Femur (tissue), 1 donor: ENCODE data around the gene MIPOL1.
"Not testable (repeated sequence)": the region's sequence is repeated elsewhere in the genome, so short reads cannot be mapped to it uniquely, and the experiment has no call there.

ENCODE experiments used
- DNase-seq: peaks from one replicate; pipeline ENCODE4 v3.0.0-alpha.2; 2017

MIPOL1 gene

DNA sequence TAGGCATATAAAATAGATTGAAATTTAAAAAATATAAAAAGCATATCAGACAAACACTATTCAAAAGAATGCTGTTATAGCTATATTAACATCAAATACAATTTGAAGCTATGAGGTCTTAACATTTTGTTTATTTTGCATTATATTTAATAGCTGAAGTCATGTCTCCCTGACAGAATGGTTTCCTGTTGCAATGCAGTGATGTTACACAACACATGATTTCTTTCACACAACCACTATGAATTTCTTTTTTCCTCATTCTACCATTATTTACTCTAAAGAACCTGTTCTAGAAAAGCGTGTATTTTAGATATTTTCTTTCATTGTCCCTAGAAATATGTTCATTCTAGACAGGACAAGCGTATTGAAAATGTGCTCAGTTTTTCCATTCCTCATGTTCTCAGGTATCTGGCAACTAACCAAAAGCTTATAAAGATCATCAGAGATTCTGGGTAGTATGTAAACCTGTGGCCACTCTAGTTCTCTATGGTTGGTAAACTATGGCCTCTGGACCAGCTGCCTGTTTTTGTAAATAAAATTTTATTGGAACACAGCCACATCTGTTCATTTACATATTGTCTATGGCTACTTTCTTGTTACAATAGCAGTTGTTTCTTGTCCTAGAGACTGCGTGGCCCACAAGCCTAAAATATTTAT lies 213.5 kb downstream of the MIPOL1 start:
- no peak for DNase-seq

DNA sequence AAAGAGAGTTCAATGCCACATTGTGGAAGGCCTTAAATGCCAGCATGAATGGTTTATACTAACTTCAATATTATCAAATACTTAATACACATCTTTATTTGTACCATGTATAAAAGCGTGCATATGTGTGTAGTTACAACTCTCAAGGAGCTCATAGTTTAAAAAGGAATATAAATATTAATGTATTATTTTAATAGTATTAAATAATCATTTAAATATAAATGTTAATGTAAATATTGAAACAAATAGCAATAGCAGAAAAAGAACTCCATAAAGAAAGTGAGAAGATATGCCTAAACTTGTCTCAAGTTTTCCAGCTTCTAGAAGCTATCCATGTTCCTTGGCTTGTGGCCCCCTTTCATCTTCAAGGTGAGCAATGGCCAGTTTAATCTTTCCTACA lies 215.3 kb downstream of the MIPOL1 start:
- no peak for DNase-seq

DNA sequence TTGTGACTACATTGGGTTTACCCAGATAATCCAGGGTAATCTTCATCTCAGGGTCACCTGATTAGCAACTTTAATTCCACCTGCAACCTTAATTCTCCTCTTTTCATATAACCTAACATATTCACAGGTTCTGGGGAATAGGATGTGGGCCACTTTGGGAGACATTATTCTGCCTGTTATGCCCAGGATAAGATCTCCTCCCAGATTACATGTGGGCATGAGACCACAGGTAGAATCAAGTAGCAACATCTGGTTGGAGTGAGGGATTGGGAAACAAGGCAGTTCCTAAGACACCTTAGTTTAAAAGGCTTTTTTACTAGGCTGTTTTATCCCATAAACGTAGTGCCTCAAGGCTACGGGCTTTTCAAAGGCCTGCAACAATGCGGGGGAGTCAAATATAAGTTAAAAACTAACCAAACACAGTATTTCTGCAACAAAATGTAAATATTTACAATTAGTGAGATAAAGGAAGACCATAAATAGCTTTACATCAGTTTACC lies 215.8 kb downstream of the MIPOL1 start:
- no peak for DNase-seq

DNA sequence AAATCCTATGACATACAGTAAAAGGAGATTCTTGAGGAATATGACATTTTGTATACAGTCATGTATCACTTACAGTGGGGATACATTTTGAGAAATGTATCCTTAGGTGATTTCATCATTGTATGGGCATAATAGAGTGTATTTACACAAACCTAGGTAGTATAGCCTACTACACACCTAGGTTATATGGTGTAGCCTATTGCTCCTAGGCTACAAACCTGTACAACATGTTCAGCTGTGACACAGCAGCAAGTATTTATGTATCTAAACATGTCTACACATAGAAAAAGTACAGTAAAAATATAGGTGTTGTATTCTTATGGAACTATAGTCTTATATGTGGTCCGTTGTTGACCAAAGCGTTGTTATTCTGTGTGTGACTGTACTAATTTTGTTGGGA lies 218.5 kb downstream of the MIPOL1 start:
- DNase-seq = no peak

DNA sequence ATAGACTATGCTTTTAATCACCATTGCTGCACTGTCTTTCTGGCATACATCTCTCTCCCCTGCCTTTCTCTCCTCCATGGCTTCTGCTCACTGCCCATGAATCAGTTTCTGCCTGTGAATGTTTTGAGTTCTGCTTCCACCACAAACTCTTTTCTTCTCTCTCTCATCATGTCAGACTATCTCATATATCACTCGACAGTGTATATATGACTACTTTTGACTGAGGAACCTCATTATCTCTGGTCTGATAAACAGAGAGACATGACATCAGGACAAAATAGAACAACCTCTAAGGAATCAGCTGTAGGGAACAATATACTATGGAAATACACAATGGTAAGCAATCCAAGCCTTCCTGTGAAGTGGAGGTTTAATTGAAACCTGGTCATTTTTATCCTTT lies 219.4 kb downstream of the MIPOL1 start:
- no peak for DNase-seq

DNA sequence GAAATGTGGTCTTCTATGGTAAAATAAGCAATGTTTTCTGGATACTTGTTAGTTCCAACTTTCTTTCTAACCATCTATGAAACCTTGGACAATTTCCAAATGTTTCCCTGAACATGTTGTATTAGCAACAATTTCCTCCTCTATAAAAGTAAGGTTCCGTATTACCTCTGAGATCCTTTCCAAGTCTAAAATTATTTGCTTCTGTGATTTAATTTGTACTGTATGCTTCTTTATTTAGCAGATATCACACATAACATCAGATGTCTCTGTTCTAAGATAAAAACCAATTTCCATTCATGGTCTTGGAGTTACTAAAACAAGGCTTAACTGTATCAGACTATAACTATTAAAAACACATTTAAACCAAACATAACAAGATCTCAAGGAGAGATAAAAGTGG lies 220.1 kb downstream of the MIPOL1 start:
- DNase-seq = no peak

DNA sequence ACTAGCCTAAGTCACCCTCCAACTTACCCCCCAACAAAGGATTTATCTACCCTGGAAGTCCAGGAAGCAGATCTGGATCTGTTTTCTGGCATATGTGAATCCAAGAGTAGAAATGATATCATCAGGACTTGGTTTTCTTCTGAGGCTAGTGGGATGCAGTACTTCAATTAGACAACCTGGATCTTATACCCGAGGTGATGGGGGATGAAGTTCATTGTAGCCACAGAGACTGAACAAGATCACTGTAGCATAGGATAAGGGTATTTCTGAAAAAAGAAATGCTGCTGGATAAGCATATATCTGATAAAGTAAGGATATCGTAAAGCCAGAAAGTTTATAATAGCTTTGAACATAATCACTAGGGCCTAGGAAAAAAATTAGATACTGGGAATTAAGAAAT lies 222.9 kb downstream of the MIPOL1 start:
- DNase-seq = no peak

DNA sequence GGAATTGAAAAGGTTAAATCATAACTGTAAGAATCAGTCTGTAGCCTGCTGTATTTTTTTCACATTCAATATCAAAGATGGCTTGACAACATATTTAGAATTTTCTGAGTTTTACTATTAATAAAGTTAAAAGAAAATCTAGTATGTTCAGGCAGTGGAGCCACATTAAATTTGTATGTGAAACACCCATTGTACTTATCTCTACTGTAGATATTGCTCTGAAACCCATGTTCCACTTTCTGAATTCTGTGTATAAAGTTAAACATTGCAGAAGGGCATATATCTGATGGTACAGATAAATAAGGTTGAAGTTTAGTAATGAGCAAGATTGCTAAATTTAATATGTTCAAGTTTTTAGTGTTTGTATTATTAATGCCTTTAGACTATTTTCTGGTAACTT lies 224.6 kb downstream of the MIPOL1 start:
- no peak for DNase-seq

DNA sequence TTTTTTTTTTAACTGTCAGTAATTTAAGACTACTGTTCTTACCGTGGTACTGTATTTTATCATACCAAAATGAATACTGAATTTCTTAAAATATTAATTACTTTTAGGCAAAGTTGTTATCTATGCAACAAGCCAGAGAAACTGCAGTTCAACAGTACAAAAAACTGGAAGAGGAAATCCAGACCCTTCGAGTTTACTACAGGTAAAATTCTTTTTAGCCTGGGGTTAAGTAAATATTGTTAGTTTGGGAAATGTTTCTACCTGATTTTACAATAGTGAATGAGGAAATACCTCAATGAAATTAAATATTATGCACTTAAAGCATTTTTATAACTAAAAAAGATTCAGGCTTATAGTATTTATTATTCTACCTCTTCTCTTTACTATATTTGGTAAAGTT lies 225.0 kb downstream of the MIPOL1 start:
- DNase-seq = no peak

DNA sequence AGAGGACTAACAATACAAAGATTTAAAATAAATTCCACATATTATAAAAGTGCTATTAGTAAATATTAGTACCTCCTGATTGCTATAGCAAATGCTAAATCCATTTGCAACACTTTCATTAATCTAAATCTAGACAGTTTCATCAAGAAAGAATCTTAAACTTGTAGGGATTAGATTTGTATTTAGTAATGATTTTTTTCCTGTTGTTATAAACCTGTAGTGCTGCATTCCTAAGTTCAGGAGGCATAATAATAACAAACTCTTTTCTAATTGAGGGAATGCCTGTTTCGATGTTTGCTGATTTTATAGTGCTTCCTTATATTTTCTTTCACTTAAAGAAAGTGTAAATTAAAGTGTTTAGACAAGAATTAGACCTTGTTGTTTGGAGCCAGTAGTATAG lies 231.2 kb downstream of the MIPOL1 start:
- no peak for DNase-seq

DNA sequence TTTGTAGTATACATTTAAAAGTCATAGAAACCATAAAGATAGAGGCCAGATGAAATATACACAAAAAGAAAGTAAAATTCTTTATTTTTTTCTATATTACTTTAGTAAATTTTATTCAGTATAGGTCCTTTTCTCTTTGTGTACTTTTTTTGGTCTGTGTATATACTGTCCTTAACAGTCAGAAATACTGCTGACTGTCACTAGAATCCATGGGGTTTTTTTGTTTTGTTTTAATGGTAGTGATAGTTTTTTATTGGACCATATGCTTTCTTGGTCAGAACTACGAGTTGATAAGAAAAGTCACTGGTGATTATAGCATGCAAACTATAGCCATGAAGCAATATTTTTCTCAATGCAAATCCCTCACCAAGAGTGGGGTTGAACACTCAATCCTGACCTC lies 231.9 kb downstream of the MIPOL1 start:
- DNase-seq = no peak

DNA sequence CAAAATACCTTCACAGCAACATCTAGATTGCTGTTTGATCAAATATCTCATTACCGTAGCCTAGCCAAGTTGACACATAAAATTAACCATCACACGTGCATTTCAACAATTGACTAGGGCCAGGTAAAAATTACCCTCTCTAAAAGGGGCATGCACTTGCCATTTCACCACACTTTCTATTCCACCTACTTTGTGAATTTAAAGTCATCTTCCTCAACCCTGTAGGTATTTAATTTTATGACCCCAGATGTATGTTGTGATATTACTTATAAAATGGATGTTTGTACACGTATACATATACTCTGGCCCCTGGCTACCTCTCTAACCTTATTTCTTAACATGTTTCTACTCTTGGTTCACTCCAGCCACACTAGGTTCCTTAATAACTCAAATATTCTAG lies 237.1 kb downstream of the MIPOL1 start:
- DNase-seq = no peak

DNA sequence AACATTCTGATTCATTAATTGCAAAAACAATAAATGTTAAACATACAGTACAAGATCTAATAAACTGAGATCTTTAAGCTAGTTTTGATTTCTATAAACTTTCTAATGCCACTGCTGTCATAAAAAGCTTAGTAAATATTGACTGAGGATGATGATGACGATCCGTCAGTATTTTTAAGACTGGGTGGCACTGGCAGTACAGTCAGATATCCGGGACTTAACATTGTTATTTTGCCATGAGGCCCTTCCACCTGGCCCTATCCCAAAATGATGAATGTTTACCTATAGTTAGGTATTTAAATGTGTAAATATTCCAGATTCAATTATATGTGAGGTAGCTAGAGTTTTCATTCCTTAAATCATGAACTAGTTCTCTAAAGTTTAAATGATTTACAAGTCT lies 238.8 kb downstream of the MIPOL1 start:
- no peak for DNase-seq

DNA sequence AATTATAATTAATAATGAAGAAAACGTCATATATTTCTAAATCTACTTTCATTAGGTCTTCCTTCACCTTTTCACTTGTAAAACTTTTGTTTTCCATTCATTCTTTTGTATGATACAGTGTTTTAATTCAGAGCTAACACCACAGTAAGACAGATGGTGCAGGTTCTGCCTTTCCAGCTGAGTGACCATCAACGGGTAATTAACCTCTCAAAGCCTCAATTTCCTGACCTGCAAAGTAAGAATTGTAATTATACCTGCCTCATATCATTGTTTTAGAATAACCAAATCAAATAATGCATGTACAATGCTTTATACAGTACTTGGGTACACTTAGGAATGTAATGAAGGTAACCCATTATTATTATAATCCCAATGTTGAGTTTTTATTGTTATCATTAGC lies 239.8 kb downstream of the MIPOL1 start:
- no peak for DNase-seq

DNA sequence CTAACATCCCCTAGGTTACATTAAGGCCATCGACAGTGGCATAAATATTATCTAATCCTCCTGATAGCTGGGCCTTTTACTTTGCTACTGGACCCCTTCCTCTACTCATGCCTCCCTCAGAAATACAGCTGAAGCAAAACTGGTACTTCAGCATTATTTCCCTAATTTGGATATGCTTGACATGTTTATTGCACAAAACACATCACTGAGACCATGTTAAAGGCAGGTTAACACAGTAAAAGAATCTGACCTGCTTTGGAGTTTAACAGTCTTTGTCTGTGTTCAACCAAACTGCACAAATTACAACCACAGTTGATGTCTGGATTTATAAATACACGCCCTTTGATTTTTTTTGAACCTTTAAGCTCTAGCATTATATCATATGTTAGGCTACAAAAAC lies 240.7 kb downstream of the MIPOL1 start:
- DNase-seq = no peak

DNA sequence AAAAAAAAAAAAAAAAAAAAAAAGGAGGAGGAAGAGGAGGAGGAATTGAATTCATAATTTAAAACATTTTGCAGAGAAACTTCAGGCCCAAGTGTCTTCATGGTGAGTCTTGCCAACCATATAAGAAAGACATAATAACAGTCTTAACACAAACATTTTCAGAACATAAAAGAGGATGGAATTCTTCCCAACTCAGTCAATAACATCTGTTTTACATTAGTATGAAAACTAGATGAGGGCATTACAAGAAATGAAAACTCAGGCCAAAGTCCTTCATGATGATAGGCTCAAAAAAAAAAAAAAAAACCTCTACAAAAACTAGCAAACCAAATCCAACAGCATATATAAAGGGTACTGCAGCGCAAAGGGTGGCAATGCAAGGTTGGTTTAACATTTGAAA lies 245.7 kb downstream of the MIPOL1 start:
- DNase-seq = no peak

DNA sequence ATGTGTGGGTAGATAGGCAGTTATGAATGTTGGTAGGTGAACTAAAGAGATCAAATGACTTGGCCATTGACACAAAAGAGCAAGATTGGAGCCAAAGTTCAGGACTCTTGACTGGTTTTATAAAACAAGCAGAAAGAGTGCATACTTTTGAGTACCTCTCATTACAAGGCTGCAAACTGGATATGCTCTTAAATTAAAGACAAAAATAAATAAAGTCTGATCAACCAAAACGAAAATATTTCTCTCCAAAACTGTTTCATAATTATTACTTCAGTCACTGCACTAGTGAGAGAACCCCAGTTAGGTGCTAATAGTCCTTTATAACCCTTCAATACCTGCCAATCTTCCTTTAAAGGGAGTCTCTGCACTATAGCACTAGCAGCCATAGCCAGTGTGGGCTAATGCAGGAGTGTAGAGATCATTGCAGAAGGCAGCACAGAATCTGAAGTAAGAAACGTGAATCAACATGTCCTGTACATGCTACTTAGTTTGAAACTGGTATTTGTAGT lies 250.2 kb downstream of the MIPOL1 start:
- DNase-seq = no peak

DNA sequence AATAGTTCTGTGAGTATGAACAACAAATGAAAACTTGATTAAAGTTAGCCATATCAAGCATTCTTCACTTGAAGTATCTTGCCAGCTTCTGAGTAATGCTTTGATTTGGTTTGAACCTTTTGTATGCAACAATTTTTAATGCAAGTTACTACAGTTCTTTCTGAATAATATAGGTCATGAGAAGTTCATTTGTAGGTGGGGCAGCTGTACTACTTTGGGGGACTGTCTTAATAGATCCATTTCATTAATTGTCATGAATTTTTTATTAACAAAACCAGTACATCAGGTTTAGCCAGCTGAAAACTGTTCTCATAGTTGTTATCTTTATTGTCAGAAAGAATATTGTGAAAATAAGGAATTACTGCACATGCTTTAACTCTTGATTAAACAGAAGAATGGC lies 254.6 kb downstream of the MIPOL1 start:
- no peak for DNase-seq

DNA sequence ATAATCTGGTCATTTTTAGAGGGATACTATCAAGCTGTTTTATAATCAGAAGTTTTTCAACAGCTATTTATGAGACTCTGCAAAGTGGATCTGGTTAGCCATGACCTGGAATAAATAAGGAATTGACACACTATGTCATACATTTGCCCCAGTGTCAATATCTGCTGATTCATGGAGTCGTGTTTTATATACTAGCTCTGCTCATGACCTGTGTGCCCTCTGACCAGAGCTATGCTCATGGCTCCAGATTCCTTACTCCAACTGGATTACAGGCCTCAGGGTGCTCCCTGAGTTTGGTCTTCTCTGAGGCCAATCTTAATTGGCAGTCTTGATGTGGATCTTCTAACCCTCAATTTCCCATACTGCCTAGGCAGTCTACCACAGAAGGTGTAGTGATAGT lies 256.2 kb downstream of the MIPOL1 start:
- no peak for DNase-seq

DNA sequence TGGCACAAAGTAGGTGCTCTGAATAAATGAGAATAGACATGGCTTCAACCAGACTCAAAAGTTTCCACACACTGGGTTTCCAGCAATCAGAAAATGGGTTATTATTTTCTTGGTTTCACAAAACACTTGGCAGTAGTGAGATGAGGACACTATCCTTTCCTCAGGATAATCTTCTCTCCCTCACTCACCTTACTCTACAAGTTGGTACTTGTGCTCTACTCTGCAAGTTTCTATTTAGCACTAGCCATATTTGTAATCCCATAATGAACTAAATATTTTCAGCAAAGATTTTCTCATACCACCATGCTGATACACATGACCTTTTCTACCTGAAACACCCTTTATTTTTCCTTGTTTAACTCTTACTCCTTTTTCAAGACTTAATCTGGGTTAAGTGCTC lies 259.6 kb downstream of the MIPOL1 start:
- DNase-seq = no peak

DNA sequence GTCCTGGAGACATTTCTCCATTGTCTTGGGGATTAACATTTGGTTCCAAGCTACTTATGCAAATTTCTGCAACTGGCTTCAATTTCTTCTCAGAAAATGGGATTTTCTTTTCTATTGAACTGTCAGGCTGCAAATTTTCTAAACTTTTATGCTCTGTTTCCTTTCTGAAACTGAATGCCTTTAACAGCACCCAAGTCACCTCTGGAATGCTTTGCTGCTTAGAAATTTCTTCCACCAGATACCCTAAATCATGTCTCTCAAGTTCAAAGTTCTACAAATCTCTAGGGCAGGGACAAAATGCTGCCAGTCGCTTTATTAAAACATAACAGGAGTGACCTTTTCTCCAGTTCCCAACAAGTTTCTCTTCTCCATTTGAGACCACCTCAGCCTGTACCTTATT lies 264.7 kb downstream of the MIPOL1 start:
- DNase-seq = not testable (repeated sequence)

DNA sequence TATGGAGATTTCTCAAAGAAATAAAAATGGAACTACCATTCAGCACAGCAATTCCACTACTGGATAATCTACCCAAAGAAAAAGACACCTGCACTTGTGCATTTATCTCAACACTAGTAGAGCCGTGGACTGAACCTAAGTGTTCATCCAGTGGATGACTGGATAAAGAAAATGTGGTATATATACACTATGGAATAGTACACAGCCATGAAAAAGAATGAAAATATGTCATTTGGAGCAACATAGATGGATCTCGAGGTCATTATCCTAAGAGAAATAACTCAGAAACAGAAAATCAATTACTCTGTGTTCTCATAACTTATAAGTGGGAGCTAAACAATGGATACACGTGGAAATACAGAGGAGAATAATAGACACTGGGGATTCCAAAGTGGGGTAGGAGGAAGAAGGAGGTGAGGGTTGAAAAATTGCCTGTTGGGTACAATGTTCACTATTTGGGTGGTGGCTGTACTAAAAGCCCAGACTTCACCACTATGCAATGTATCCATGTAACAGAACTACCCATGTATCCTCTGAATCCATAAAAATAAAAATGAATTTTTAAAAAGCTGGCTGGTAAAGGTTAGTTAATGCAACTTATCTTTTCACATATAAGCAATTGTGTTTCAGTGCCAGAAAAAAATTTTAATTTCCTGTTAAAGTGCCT lies 266.6 kb downstream of the MIPOL1 start:
- no peak for DNase-seq

DNA sequence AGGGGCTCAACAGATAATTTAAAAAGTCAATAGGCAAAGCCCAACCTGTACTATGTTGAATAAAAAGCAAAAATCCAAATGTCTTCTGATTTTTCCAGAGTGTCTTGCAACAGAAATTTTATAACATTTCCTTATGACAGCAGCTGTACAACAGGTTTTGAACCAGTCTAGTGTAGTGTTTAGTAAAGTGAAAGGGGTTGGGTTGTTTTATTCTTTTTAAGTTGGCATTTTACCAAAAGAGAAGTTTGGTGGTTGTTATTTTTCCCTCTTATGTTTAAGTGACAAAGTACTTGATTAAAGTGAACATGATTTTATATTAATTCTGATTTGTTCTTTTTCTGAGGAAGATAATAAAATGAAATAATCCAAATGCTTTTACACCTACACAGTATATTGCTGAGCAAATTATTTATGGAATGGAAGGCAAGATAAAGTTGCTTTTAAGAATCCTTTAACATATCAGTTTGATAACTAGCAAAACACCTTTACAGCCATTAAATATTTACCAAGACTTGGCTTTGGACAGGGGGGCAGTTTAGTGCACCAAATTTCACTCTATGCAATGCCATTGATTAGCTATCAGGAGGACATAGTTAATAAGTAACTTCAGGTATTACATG lies 268.4 kb downstream of the MIPOL1 start:
- no peak for DNase-seq

DNA sequence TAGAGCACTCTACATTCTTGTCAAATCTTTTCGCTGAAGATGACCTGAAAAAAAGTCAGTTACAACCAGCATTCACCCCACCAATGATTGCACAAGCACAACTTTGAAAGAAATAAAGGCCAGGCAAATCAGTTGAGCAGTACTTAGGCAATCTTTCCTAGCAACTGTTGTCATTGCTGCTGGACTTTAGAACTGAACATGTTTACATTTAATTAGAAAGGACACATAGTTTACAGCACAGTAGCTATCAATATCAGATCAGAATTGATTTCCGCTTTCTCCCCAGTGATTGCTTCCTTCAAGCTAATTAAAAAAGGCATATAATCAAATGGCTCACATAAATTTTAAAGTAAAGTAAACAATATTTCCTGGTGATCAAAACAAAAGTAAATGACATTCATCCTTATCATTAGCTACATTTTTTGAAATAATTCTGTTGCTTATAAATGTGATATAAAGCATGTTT lies 268.9 kb downstream of the MIPOL1 start:
- no peak for DNase-seq
